ENCODE data around the gene ATN1. TPM values are rescaled to one million over a fixed set of nuclear protein-coding genes. Genes with fewer than 3 reads are reported as not detected.
A peak's percentile ranks its signal among the peaks of the same experiment; 100 is the strongest.
"Not testable (repeated sequence)": the region's sequence is repeated elsewhere in the genome, so short reads cannot be mapped to it uniquely, and the experiment has no call there.

ATN1 gene, protein sequence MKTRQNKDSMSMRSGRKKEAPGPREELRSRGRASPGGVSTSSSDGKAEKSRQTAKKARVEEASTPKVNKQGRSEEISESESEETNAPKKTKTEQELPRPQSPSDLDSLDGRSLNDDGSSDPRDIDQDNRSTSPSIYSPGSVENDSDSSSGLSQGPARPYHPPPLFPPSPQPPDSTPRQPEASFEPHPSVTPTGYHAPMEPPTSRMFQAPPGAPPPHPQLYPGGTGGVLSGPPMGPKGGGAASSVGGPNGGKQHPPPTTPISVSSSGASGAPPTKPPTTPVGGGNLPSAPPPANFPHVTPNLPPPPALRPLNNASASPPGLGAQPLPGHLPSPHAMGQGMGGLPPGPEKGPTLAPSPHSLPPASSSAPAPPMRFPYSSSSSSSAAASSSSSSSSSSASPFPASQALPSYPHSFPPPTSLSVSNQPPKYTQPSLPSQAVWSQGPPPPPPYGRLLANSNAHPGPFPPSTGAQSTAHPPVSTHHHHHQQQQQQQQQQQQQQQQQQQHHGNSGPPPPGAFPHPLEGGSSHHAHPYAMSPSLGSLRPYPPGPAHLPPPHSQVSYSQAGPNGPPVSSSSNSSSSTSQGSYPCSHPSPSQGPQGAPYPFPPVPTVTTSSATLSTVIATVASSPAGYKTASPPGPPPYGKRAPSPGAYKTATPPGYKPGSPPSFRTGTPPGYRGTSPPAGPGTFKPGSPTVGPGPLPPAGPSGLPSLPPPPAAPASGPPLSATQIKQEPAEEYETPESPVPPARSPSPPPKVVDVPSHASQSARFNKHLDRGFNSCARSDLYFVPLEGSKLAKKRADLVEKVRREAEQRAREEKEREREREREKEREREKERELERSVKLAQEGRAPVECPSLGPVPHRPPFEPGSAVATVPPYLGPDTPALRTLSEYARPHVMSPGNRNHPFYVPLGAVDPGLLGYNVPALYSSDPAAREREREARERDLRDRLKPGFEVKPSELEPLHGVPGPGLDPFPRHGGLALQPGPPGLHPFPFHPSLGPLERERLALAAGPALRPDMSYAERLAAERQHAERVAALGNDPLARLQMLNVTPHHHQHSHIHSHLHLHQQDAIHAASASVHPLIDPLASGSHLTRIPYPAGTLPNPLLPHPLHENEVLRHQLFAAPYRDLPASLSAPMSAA (N-terminal part only)
- 10 to 100 TPM; 11.5 to 31.5 (median 26.5) TPM for total RNA-seq

DNA sequence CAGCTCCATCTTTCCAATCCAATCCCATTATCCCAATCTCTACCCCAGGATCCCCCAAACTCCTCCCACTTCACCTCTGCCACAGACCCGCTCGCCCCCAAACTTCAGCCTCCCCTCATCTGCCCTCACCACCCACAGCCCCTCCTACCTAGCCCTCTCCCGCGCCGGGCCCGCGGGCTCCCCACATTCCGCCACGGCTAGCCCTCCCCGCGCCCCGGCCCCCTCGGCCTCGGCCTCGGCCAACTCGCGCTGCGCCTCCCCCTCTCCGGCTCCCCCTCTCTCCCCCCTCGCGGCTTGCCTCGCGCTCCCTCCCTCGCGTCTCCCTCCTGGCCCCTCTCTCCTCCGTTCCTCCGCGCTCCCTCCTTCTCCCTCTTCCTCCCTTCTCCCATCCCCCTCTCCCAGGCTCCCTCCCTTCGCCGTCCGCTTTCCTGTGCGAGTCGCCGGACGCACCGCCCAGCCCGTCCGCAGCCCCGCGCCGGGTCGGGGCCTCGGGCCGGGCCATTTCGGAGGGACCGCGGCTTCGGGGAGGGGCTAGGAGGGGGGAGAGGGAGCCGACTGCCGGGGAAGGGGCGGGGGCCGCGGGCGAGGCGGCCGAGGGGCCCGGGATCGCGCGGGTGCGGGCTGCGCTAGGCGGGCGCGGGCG is at the start of gene ATN1:
Gene ATN1 (plus strand): TSS at position 581 of the 643 bp plus-strand sequence. CDS start 6,043 bp downstream, outside the sequence.
- H3K9me3 ChIP-seq: no peaks in the 10 kb centered on the region
- H3K27ac ChIP-seq: peak within 1 kb of the TSS; percentile 88 to 98 (median 95)
- ATAC-seq (peak; percentile 41 to 55), DNase-seq (peak; percentile 60 to 74)
- in situ Hi-C loops (cut with MboI; ENCODE audit: low sequenced_read_pairs in 4 of 4) (loop anchor here in 2 of 4 donors (10.0 to 25.0 kb wide), 2 partner anchors 185 to 187 kb away; partner anchors contain the start of gene C1RL (in 1 of the 2)), intact Hi-C loops (cut with DNase I; ENCODE audit: low total_unique reads) (loop anchor here (1.0 kb wide), 1 partner anchor 11 kb away; no protein-coding TSS in a partner anchor)
- peak within 1 kb of the TSS; percentile 70 to 92 (median 86) for H3K4me3 ChIP-seq
- no peaks in the 10 kb centered on the region for H3K36me3 ChIP-seq
- peak in 1 of 2 donors; percentile 14 for TF ChIP-seq POLR2A (IDR thresholded peaks at IDR 0.05)
- TF ChIP-seq, protein P1, sequence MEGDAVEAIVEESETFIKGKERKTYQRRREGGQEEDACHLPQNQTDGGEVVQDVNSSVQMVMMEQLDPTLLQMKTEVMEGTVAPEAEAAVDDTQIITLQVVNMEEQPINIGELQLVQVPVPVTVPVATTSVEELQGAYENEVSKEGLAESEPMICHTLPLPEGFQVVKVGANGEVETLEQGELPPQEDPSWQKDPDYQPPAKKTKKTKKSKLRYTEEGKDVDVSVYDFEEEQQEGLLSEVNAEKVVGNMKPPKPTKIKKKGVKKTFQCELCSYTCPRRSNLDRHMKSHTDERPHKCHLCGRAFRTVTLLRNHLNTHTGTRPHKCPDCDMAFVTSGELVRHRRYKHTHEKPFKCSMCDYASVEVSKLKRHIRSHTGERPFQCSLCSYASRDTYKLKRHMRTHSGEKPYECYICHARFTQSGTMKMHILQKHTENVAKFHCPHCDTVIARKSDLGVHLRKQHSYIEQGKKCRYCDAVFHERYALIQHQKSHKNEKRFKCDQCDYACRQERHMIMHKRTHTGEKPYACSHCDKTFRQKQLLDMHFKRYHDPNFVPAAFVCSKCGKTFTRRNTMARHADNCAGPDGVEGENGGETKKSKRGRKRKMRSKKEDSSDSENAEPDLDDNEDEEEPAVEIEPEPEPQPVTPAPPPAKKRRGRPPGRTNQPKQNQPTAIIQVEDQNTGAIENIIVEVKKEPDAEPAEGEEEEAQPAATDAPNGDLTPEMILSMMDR (IDR thresholded peaks at IDR 0.05 in 4 of 5, conservative IDR thresholded peaks at IDR 0.05 in 1 of 5): no peak
- peaks cover 44 to 52% of the 10 kb centered on the region in 2 donors for H3K4me1 ChIP-seq
- no peaks in the 10 kb centered on the region for H3K27me3 ChIP-seq

- H3K4me1 ChIP-seq; H3K27me3 ChIP-seq; H3K36me3 ChIP-seq; H3K4me3 ChIP-seq; intact Hi-C loops (cut with DNase I; ENCODE audit: low total_unique reads); H3K27ac ChIP-seq; ATAC-seq; H3K9me3 ChIP-seq; in situ Hi-C loops (cut with MboI; ENCODE audit: low sequenced_read_pairs in 4 of 4); DNase-seq: not testable (repeated sequence)
Observed at GRCh38 chr12:6879824-6880223, 47.9 kb upstream of the ATN1 start.

DNA sequence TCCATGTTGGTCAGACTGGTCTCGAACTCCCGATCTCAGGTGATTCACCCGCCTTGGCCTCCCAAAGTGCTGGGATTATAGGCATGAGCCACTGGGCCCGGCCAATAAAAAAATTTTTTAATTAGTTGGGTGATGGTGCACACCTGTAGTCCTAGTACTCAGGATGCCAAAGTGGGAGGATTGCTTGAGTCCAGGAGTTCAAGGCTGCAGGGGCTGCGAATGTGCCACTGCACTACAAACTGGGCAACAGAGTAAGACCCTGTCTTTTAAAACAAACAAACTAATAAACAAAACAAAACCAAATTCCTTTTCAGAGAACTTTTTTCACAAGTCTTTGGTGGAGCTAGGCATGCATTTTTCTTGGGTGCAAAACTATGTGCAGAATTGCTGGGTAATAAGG is 44.5 kb upstream of the ATN1 start:
- no peak overlapping the region for H3K27ac ChIP-seq
- H3K9me3 ChIP-seq: no peaks in the 10 kb centered on the region
- in situ Hi-C loops (cut with MboI; ENCODE audit: low sequenced_read_pairs in 4 of 4) (no loop called here), intact Hi-C loops (cut with DNase I; ENCODE audit: low total_unique reads) (no loop called here)
- no peak for DNase-seq
- H3K4me1 ChIP-seq: no peaks in the 10 kb centered on the region
- no peak overlapping the region for H3K4me3 ChIP-seq
- TF ChIP-seq POLR2A (IDR thresholded peaks at IDR 0.05): no peak
- TF ChIP-seq, protein P1 (IDR thresholded peaks at IDR 0.05 in 4 of 5, conservative IDR thresholded peaks at IDR 0.05 in 1 of 5): no peak
- no peaks in the 10 kb centered on the region for H3K27me3 ChIP-seq
- peaks cover 0 to 4% of the 10 kb centered on the region in 2 donors for H3K36me3 ChIP-seq
- ATAC-seq: no peak

GRCh38 chr12:6883683-6884082 is 44.1 kb upstream of the ATN1 start:
- in situ Hi-C loops (cut with MboI; ENCODE audit: low sequenced_read_pairs in 4 of 4) (no loop called here), intact Hi-C loops (cut with DNase I; ENCODE audit: low total_unique reads) (no loop called here)
- TF ChIP-seq POLR2A (IDR thresholded peaks at IDR 0.05): no peak
- TF ChIP-seq, protein P1 (IDR thresholded peaks at IDR 0.05 in 4 of 5, conservative IDR thresholded peaks at IDR 0.05 in 1 of 5): no peak
- peaks cover 0 to 4% of the 10 kb centered on the region in 2 donors for H3K36me3 ChIP-seq
- H3K27me3 ChIP-seq: no peaks in the 10 kb centered on the region
- H3K4me1 ChIP-seq: no peaks in the 10 kb centered on the region
- ATAC-seq (no peak), DNase-seq (no peak)
- no peaks in the 10 kb centered on the region for H3K9me3 ChIP-seq
- H3K27ac ChIP-seq: no peak overlapping the region
- H3K4me3 ChIP-seq: no peak overlapping the region
